EL (cell line): ENCODE measurements around the gene LLGL2.

ENCODE experiments used
- DNase-seq: peaks from one replicate; pipeline ENCODE4 v3.0.0-alpha.2; 2016

Gene LLGL2

DNA sequence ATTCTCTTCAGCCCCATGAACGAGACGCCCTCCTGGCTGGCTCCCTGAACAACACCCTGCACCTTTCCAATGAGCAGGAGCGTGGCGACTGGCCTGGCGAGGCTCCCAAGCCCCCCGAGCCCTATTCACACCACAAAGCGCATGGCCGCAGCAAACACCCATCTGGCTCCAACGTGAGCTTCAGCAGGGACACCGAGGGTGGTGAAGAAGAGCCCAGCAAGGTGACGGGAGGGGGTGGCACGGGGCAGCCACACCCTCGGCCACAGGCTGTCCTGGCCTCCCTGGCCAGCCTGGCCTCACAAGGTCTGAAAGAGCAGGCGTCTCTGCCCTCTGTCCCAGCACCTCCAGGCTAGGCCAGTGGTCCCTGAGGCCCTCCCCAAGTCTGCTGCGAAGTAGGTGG is 33.8 kb upstream of the LLGL2 start:
- no peak for DNase-seq

- no peak for DNase-seq
Measured at GRCh38 chr17:75492555-75493168, 32.8 kb upstream of the LLGL2 start.

DNA sequence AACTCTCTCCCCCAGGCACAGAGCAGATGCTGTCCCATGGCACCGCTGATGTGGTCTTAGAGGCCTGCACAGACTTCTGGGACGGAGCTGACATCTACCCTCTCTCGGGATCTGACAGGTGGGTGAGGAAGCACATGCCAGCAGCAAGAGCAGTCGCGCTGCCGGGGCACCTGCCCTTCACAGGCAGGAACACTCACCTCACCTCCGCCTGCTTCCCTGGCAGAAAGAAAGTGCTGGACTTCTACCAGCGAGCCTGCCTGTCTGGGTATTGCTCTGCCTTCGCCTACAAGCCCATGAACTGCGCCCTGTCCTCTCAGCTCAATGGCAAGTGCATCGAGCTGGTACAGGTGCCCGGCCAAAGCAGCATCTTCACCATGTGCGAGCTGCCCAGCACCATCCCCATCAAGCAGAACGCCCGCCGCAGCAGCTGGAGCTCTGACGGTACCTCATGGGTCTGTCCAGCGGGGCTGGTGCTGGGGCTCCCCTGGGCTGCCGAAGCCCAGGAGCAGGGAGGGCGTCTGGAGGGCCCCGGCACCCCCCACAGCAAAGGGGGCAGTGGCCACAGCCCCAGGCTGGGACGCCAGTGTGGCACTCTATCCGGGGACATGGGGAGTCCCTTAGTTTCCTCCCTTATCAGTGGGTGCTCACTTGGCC is 31.9 kb upstream of the LLGL2 start:
- DNase-seq = no peak

DNA sequence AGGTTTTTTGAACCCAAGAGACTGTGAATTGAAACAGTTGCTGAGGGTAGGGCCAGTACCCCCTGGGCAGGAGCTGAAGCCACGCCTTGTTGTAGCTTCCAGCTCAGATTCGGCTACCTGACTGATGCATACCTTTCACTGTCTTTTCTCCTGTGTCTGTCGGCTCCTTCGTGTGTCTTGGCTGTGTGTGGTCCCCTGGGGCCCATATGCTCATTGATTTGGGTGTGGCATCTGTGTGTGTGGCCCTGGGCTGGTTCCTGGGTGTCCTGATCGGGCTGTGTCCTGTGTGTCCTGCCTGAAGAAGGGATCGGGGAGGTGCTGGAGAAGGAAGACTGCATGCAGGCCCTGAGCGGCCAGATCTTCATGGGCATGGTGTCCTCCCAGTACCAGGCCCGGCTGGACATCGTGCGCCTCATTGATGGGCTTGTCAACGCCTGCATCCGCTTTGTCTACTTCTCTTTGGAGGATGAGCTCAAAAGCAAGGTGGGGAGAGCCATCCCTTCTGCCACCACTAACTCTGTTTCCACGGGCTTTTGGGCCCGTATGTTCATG is 31.1 kb upstream of the LLGL2 start:
- no peak for DNase-seq

GRCh38 chr17:75496005-75496404 is 29.5 kb upstream of the LLGL2 start:
- no peak for DNase-seq

GRCh38 chr17:75498039-75498725 is 27.3 kb upstream of the LLGL2 start:
- DNase-seq = no peak

GRCh38 chr17:75498726-75499213 is 26.7 kb upstream of the LLGL2 start:
- DNase-seq = peak; percentile 19

DNA sequence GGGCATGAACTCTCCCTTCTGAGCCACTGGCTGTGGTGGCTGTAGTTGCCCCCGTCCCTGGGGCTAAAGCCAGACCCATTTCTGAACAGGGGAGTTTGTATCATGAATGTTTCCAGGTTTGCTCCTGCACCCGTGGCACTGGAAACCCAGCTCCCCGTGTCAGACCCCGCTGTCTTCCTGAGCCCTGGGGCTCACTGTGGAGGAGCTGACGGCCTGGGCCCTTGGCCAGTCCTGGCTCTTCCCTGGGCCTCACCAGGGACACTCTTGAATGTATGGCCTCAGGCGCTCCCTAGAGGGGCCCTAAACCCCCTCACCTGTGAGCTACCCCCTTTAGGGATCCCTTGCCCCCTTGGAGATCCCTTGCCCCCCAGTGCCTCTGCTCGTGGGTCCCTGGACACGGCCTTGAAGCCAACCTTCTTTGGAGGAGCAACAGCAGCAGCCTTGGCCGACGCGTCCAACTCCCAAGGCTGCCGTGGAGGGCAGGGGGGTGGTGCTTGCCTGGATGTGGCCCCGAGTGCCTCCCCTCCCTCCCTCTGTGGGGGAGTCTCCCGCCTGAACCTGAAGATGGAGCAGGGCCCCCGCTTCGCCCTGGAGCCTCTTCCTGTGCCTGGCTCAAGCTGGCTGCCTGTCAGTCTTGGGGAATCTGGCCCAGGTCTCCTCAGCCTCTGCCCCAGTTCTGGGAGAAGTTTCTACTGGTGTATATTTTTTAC is 26.0 kb upstream of the LLGL2 start:
- no peak for DNase-seq

- DNase-seq = no peak
Measured at GRCh38 chr17:75500419-75501216, 24.9 kb upstream of the LLGL2 start.

- no peak for DNase-seq
Measured at GRCh38 chr17:75501378-75502071, 24.0 kb upstream of the LLGL2 start.

- no peak for DNase-seq
Measured at GRCh38 chr17:75502072-75502720, 23.3 kb upstream of the LLGL2 start.

GRCh38 chr17:75502721-75503329 is 22.7 kb upstream of the LLGL2 start:
- no peak for DNase-seq

DNA sequence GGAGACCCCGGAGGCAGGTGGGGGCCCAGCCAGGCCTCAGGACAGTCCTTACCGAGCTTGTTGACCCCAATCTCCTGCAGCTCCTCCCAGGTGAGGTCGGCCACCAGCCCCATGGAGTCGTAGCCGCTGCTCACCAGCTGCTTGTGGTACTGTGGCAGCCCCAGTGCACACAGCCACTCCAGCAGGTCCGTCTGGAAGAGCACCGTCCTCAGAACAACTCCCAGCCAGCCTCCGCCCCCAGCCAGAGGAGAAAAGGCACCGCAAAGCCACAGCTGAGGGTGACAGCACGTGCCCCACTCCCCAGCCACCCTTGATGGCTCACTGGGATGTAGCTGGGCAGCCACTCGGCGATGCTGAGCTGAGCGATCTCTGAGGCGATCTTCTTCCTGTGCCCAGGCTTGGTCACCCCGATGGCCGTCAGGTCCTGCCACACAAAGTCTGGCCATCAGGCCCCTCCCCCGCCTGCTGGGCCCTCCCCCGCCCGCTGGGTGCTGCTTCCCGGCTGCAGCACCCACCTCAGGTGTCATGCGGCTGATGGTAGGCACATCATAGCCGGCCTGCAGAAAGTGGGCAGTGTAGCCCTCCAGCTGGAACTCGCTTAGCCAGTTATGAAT is 22.1 kb upstream of the LLGL2 start:
- no peak for DNase-seq

- no peak for DNase-seq
Measured at GRCh38 chr17:75503976-75504346, 21.5 kb upstream of the LLGL2 start.

DNA sequence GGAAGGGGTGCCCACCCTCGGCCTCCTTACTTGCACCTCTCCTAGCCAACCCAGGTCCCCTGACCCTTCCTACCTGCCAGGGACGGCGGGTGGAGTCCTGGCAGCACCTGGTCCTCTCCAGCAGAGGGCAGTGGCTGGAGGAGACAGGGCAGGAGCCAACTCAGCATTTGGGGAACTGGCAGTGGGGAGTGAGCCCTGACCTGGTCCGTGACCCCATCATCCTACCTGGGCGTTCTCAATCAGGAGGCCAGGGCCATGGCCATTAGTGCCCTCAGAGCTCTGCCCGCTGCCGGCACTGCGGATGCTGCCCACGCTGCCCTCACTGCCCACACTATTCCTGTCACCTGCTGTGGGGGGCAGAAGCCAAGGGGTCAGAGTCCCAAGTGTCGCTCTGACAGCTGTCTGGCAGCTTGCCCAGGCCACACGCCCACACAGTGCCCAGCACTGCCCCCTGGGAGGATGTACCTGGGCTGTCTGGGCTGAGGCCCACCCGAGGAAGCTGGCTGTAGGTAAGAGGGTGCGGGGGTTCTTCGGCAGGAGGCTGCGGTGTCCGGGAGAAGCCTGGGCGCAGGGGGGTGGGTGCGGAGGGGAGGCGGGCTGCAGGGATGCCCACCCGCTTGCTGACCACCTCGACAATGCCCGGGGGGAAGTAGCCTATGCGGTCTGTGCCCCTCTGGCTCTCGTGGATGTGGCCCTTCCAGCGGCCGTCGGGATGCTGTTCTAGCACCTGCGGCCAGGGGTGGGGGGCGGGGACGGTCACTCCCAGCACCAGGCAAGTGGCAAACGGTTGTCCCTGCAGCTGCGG is 20.9 kb upstream of the LLGL2 start:
- no peak for DNase-seq

DNA sequence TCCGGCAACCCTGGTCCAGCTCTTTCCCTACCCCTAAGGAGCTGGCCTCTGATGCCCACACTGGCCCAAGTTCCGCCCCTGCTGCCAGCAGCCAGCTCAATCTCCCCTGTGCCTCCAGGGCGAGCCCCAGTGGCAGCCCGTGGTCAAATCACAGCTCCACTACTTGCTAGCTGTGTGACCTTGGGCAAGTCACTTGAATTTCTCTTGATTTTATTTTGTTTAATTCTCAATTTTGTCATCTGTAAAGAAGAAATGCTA is 20.4 kb upstream of the LLGL2 start:
- DNase-seq = no peak

- no peak for DNase-seq
Measured at GRCh38 chr17:75505640-75506039, 19.9 kb upstream of the LLGL2 start.

DNA sequence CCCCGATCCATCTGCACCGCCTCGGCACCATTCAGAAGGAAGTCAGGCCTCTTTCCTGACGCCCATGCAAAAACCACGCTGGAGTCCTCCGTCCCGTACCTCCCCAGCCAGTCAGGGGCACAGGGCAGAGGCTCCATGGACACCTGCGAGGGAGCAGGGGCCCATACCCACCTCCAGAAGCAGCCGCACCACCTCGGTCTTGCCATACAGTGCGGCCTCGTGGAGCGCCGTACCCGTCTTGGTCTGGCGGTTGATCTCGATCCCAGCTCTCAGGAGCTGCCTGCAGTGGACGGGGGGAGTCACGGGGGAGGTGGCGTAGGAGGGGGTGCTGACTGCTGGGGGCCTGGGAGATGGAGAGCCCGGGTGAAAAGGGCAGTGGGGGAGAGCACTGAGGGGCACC is 19.4 kb upstream of the LLGL2 start:
- DNase-seq = no peak

- no peak for DNase-seq
Measured at GRCh38 chr17:75506888-75507287, 18.6 kb upstream of the LLGL2 start.
